Measurements from ENCODE around the gene MRPS23. TPM values are rescaled to one million over a fixed set of nuclear protein-coding genes. Genes with fewer than 3 reads are reported as not detected.

MRPS23 gene
- total RNA-seq, 4 donors from 2014 or later: 5.9 to 35.2 (median 16.8) TPM

DNA sequence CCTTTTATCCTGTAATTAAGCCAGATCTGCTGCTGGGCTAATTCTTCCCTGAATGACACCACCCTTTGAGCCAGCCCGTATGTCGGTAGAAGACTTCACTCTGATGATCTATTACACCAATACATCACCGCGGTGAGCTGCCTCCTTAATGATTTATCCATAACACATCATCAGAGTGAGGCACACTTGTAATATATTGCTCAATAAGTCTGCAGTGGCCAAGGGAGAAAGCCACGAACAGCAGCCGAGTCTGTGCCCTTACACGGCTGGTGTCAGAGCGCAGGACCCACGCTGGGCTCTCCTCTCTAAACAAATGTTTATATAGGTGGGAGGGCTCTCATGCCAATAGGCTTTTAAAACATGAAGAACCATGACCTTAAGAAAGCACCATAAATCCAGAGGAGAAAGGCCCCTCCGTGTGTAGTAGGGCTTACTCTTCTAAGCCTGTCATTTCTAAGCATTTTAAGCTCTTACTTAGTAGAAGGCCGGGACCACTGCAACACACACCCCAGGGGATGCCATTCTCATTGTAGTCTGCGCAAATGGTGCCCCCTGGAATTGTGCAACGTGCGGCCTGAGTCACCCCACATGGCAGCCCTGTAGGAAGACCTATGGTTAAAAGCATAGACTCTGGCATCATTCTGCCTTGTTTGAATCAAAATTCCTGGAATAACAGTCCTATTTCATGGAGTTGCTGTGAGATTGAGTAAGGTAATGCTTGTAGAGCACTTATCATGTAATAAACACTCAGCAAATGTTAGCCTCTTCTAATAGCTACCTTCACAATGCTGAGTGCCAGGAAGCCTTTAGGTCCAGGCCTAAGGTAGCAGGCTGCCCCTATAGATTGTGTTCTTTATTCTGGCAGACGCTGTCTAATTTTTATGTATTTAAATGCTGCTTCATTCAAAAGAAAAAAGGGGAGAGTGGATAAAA lies 26.1 kb downstream of the MRPS23 start:
- no peak for DNase-seq
- Histone ChIP-seq H3K9me3 (no peaks in the 10 kb centered on the region), H3K36me3 (no peaks in the 10 kb centered on the region), H3K27me3 (no peaks in the 10 kb centered on the region), H3K4me3 (no peak overlapping the region), H3K27ac (no peak overlapping the region), H3K4me1 (no peaks in the 10 kb centered on the region)
- TF ChIP-seq, protein P1, sequence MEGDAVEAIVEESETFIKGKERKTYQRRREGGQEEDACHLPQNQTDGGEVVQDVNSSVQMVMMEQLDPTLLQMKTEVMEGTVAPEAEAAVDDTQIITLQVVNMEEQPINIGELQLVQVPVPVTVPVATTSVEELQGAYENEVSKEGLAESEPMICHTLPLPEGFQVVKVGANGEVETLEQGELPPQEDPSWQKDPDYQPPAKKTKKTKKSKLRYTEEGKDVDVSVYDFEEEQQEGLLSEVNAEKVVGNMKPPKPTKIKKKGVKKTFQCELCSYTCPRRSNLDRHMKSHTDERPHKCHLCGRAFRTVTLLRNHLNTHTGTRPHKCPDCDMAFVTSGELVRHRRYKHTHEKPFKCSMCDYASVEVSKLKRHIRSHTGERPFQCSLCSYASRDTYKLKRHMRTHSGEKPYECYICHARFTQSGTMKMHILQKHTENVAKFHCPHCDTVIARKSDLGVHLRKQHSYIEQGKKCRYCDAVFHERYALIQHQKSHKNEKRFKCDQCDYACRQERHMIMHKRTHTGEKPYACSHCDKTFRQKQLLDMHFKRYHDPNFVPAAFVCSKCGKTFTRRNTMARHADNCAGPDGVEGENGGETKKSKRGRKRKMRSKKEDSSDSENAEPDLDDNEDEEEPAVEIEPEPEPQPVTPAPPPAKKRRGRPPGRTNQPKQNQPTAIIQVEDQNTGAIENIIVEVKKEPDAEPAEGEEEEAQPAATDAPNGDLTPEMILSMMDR (IDR thresholded peaks at IDR 0.05): no peak
- no peak for TF ChIP-seq POLR2A (IDR thresholded peaks at IDR 0.05)
- intact Hi-C loops (cut with DNase I; ENCODE audit: low total_unique reads): no loop called here

DNA sequence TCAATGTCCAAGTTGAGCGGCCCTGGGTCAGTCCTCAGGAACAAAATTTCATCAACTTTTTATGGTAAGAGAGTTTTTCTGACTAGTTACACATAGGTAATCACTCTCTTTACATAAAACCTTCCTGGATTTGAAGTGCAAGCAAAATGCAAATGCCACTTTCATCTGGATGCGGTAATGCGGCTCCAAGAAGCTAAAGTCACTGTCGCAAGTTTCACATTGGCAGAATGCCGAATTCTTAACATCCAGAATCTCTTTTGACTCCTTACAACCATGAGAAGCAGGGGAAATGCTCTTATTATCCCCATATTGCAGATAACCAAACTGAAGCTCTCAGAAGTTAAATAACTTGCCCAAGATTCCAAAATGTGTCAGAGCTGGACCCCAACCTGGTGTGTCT lies 30.0 kb downstream of the MRPS23 start:
- intact Hi-C loops (cut with DNase I; ENCODE audit: low total_unique reads): no loop called here
- TF ChIP-seq, protein P1 (IDR thresholded peaks at IDR 0.05): no peak
- no peak for TF ChIP-seq POLR2A (IDR thresholded peaks at IDR 0.05)
- H3K27ac ChIP-seq: no peak overlapping the region
- DNase-seq: no peak
- no peaks in the 10 kb centered on the region for H3K27me3 ChIP-seq
- H3K9me3 ChIP-seq: no peaks in the 10 kb centered on the region
- no peaks in the 10 kb centered on the region for H3K4me1 ChIP-seq
- no peak overlapping the region for H3K4me3 ChIP-seq
- H3K36me3 ChIP-seq: no peaks in the 10 kb centered on the region

DNA sequence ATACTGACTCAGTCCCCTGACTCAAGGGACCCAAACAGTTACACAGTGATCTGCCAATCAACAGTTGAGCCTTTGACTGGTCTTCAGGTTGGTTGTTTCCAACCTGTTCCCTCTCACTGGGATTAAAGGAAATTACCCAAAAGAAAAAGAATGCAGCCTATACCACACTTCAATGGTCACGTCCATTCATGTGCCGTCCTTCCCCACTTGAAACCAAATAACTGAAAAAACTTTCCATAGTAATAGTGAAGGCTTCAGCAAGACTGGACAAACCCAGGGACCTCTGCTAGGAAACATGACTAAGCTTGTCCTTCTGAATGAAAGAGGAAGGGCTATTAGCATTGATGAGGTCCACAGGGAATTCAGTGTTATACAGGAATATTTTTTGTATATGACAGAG lies 30.6 kb downstream of the MRPS23 start:
- Histone ChIP-seq H3K4me3 (no peak overlapping the region), H3K9me3 (no peaks in the 10 kb centered on the region), H3K36me3 (no peaks in the 10 kb centered on the region), H3K27ac (no peak overlapping the region), H3K4me1 (no peaks in the 10 kb centered on the region), H3K27me3 (no peaks in the 10 kb centered on the region)
- intact Hi-C loops (cut with DNase I; ENCODE audit: low total_unique reads): no loop called here
- TF ChIP-seq POLR2A (IDR thresholded peaks at IDR 0.05): no peak
- TF ChIP-seq, protein P1 (IDR thresholded peaks at IDR 0.05): no peak
- no peak for DNase-seq

DNA sequence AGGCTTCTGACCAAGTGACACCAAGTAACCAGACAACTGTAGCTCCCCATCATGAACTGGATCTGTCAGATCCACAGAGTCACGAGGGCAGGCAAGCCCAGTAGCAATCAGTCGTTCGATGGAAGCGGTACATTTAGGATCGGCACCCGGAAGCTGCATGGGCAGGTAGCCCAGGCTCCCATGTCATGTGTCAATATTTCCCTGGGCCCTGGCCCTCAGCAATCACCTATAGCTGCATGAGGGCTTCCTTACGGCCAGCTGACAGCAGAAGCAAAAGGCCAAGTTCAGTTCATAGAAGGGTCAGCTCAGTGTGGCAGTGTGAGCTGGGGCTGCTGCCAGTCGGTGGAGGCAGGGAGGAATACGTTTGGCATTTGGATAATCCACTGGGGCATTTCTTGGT lies 31.8 kb downstream of the MRPS23 start:
- no peak for DNase-seq
- H3K36me3 ChIP-seq: no peaks in the 10 kb centered on the region
- H3K4me3 ChIP-seq: no peak overlapping the region
- no peak overlapping the region for H3K27ac ChIP-seq
- H3K27me3 ChIP-seq: no peaks in the 10 kb centered on the region
- TF ChIP-seq, protein P1 (IDR thresholded peaks at IDR 0.05): no peak
- TF ChIP-seq POLR2A (IDR thresholded peaks at IDR 0.05): no peak
- H3K4me1 ChIP-seq: no peaks in the 10 kb centered on the region
- intact Hi-C loops (cut with DNase I; ENCODE audit: low total_unique reads): no loop called here
- H3K9me3 ChIP-seq: no peaks in the 10 kb centered on the region

DNA sequence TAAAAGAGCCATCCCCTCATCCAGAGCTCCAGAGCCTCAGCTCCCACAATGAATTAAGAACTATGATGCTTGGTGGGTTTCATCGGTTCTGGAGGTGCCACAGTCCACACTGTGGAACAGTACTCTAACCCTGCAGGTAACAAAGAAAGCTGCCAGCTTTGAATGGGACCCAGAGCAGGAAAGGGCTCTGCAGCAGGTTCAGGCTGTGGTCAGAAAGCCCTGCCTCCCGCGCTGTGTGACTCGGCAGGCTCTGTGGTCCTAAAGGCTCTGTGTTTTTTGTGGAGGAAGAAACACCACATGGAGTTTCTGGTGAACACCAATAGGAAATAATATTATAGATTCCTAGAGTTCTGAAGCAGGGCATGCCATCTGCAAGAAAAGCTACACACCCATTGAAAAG lies 32.5 kb downstream of the MRPS23 start:
- H3K27me3 ChIP-seq: no peaks in the 10 kb centered on the region
- no peaks in the 10 kb centered on the region for H3K9me3 ChIP-seq
- H3K36me3 ChIP-seq: no peaks in the 10 kb centered on the region
- no peaks in the 10 kb centered on the region for H3K4me1 ChIP-seq
- H3K27ac ChIP-seq: no peak overlapping the region
- no peak overlapping the region for H3K4me3 ChIP-seq
- intact Hi-C loops (cut with DNase I; ENCODE audit: low total_unique reads): no loop called here
- no peak for TF ChIP-seq POLR2A (IDR thresholded peaks at IDR 0.05)
- TF ChIP-seq, protein P1 (IDR thresholded peaks at IDR 0.05): no peak
- DNase-seq: no peak
